Cardiac atrium fibroblast (primary cell): ENCODE measurements around the gene STX7. TPM values are rescaled to one million over a fixed set of nuclear protein-coding genes. Genes with fewer than 3 reads are reported as not detected.

Source experiments
- total RNA-seq: library from RNA; depleted of rRNA; stranded (reverse); fragments of >200 nt; gene quantifications from 2 replicates; pipeline ENCODE4 v1.2.3, GENCODE V29; 2015

STX7 gene
- total RNA-seq, result 24.9 and 26.9 TPM in 2 replicates

GRCh38 chr6:132512638-132513632, at the start of gene STX7:
STX7 (minus strand) TSS chr6:132513116; CDS start chr6:132503530, 9,586 bp downstream.

GRCh38 chr6:132552372-132552771, 39.5 kb upstream of the STX7 start, which contains the start of gene TAAR8:
TAAR8 (plus strand) TSS chr6:132552672; CDS start chr6:132552693, 21 bp downstream.

GRCh38 chr6:132537977-132538376, 25.1 kb upstream of the STX7 start, which contains the start of gene TAAR9:
TAAR9 (plus strand) TSS chr6:132538277; CDS start chr6:132538290, 13 bp downstream.

GRCh38 chr6:132400883-132401617, 111.9 kb downstream of the STX7 start, which contains the start of gene MOXD1:
MOXD1 (minus strand) TSS chr6:132401475; CDS start chr6:132401426, 49 bp downstream.

Other genes with a start within 250 kb of the STX7 start
- gene MOXD1, start 111.6 kb downstream of the STX7 start, total RNA-seq, result 2.9 and 16.5 TPM in 2 replicates
- gene TAAR9, start 25.2 kb upstream of the STX7 start, total RNA-seq, result not detected in 2 replicates
- not detected in 2 replicates for gene TAAR8, start 39.6 kb upstream of the STX7 start, total RNA-seq
- not detected in 2 replicates for gene TAAR6, start 57.2 kb upstream of the STX7 start, total RNA-seq
- gene TAAR5, start 76.6 kb upstream of the STX7 start, total RNA-seq, result not detected in 2 replicates
- gene TAAR2, start 111.2 kb upstream of the STX7 start, total RNA-seq, result not detected in 2 replicates
- gene TAAR1, start 146.1 kb upstream of the STX7 start, total RNA-seq, result not detected in 2 replicates
- gene VNN1, start 200.9 kb upstream of the STX7 start, total RNA-seq, result not detected in 2 replicates
- gene VNN2, start 244.8 kb upstream of the STX7 start, total RNA-seq, result 0.16 TPM in 1 of 2 replicates, not detected in the other